Karpas-422 (cell line): ENCODE measurements around the gene PIGZ. TPM values are rescaled to one million over a fixed set of nuclear protein-coding genes. Genes with fewer than 3 reads are reported as not detected.

Source experiments
- DNase-seq: peaks from one replicate; pipeline ENCODE4 v3.0.0-alpha.2; 2015
- H2AFZ ChIP-seq: fragments of 200-600 bp; sonication (generic); 2 replicates; pipeline ENCODE4 v1.6.1; 2014; ENCODE audit warnings: antibody characterized with exemption, low read length, mixed read lengths
- H3K27ac ChIP-seq: fragments of 200-600 bp; sonication (generic); 2 replicates; pipeline ENCODE4 v1.5.1; 2014; ENCODE audit warnings: mild to moderate bottlenecking, low read length, moderate library complexity
- H3K27me3 ChIP-seq: fragments of 200-600 bp; sonication (generic); 2 replicates; pipeline ENCODE4 v1.6.1; 2014; ENCODE audit warnings: low read length, mixed read lengths
- H3K36me3 ChIP-seq: fragments of 200-600 bp; sonication (generic); 2 replicates; pipeline ENCODE4 v1.6.1; 2014; ENCODE audit warnings: low read length, mixed read lengths; ENCODE audit not compliant: insufficient read depth
- H3K4me1 ChIP-seq: fragments of 200-600 bp; sonication (generic); 2 replicates; pipeline ENCODE4 v1.6.1; 2014; ENCODE audit warnings: mild to moderate bottlenecking, low read length, mixed read lengths
- H3K4me2 ChIP-seq: fragments of 200-600 bp; sonication (generic); 2 replicates; pipeline ENCODE4 v1.6.1; 2014; ENCODE audit warnings: low read length, low read depth, mild to moderate bottlenecking; ENCODE audit not compliant: poor library complexity, severe bottlenecking
- H3K4me3 ChIP-seq: fragments of 200-600 bp; sonication (generic); 2 replicates; pipeline ENCODE4 v1.5.1; 2014; ENCODE audit warnings: mild to moderate bottlenecking, antibody characterized with exemption, low read length, mixed read lengths
- H3K79me2 ChIP-seq: fragments of 200-600 bp; sonication (generic); 2 replicates; pipeline ENCODE4 v1.6.1; 2014; ENCODE audit warnings: mild to moderate bottlenecking, low read length, mixed read lengths
- H3K9ac ChIP-seq: fragments of 200-600 bp; sonication (generic); 2 replicates; pipeline ENCODE4 v1.6.0; 2014; ENCODE audit warnings: low read length
- H3K9me2 ChIP-seq: fragments of 200-600 bp; sonication (generic), shearing (Covaris generic); replicated peaks from 2 replicates; pipeline ENCODE4 v1.6.0; 2014; ENCODE audit warnings: mild to moderate bottlenecking, low read length, moderate library complexity; ENCODE audit not compliant: insufficient read depth
- H3K9me3 ChIP-seq: fragments of 300-700, 200-600 bp; sonication (generic); 2 replicates; pipeline ENCODE4 v1.6.1; 2014; ENCODE audit warnings: low read length, mixed read lengths
- H4K20me1 ChIP-seq: fragments of 200-600 bp; sonication (generic); 2 replicates; pipeline ENCODE4 v1.6.1; 2014; ENCODE audit warnings: mild to moderate bottlenecking, antibody characterized with exemption, low read length, low read depth; ENCODE audit not compliant: insufficient read depth
- total RNA-seq: library from RNA; depleted of rRNA; stranded (reverse); fragments of >200 nt; shearing (Covaris generic); gene quantifications from 2 replicates; pipeline ENCODE4 v1.2.3, GENCODE V29; 2014; ENCODE audit warnings: low replicate concordance

Gene PIGZ
- total RNA-seq, 1 experiment from 2014 or later = 0.37 TPM

DNA sequence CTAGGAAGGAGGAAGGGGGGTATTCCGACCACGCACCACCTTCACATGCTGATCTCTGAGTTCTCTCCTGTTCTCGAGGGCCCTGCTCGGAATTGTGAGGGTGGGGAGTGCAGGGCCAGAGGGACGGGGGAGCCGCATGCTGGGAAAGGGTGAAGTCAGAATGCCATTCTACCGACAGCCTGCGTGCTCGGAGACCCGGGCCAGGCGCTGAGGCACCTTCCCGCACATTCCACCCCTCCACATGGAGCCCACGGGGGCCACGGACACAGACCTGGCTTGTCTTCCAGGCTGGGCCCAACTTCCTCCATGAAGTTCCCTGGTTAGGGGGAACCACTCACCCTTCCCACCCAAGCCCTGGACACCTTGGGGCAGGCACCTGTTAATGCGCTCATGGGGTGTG, 28.7 kb upstream of the PIGZ start:
- H3K4me3 ChIP-seq = no peak overlapping the region
- H3K4me2 ChIP-seq = no peak overlapping the region
- H3K36me3 ChIP-seq = no peaks in the 10 kb centered on the region
- no peaks in the 10 kb centered on the region for H3K9me2 ChIP-seq
- H3K9me3 ChIP-seq = no peaks in the 10 kb centered on the region
- H3K27me3 ChIP-seq = no peaks in the 10 kb centered on the region
- no peak overlapping the region for H3K9ac ChIP-seq
- H4K20me1 ChIP-seq = no peaks in the 10 kb centered on the region
- no peak overlapping the region for H3K27ac ChIP-seq
- DNase-seq = no peak
- no peak overlapping the region for H2AFZ ChIP-seq
- H3K4me1 ChIP-seq = peaks cover 8% of the 10 kb centered on the region
- no peaks in the 10 kb centered on the region for H3K79me2 ChIP-seq

DNA sequence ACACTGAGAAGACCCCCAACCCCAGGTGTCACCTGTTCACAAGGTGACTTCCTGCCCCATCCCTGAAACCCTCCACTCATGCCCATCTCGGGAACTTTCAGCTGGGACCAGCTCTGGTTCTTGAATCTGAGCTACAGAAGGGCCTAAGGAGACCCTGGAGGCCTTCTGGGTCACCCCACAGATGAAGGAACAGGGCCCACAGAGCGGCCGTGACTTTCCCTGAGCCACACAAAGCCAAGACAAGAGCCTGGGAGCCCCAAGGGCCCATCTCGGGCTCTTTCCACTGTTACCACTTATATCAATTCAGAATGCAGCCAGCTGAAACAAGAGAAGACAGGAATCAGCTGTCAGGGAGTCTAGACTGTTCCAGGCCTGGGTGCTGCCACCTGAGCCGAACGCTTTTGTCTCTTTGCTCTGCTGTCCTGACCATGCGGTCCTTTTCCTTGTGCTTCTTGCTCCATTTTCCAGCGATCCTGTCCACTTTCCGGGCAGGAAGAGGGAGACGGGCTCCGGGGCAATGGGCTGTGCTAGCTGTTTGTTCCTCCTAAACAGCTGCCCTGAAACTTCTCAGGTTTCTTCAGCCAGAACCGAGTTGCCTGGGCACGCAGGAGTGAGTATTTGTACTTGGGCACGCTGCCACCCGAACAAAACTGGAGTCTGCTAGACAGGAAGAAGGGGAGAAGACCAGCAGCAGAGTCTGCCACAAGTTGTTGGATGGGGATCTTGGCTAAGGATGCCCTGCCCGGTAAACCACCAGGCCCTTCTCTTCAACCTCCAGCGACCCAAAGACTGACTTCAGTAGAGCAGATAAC, 28.0 kb upstream of the PIGZ start:
- Histone ChIP-seq H3K79me2 (no peaks in the 10 kb centered on the region), H2AFZ (no peak overlapping the region), H3K4me2 (no peak overlapping the region), H3K27ac (no peak overlapping the region), H4K20me1 (no peaks in the 10 kb centered on the region), H3K4me3 (no peak overlapping the region), H3K27me3 (no peaks in the 10 kb centered on the region), H3K9me3 (no peaks in the 10 kb centered on the region), H3K9ac (no peak overlapping the region), H3K36me3 (no peaks in the 10 kb centered on the region), H3K4me1 (peaks cover 1% of the 10 kb centered on the region), H3K9me2 (no peaks in the 10 kb centered on the region)
- DNase-seq = no peak

DNA sequence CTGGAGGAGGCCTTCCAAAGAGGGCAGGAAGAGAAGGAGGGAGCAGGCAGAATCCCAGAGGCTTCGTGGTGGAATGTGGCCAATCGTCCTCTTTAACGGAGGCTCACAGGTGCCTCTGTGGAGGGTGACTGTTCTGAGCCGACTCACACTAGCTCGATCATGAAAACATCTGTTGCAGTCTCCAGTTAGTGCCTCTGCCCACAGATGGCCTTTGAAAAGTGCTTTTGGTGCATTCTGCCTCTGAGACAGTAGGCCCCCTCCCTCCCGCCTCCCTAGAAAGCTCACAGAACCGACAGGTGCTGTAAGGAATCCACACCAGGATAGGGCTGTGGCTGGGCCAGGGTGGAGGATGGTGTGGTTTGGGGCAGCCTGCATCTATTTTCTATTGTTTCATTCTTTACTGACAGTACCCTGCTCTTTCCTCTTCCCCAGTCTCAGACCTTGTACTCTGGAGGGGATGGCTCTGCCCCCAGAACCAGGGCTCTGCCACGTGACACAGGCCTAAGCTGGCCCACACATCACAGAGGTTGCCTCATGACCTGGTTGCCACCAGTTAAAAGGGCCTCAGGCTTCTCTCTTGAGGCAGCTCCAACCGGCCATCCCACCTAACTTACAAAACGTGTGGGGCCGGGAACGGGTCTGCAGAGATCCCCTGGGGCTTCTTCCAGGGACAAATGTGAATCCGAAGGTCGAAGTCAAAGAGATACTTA, 27.2 kb upstream of the PIGZ start:
- Histone ChIP-seq H3K27me3 (no peaks in the 10 kb centered on the region), H3K9me2 (no peaks in the 10 kb centered on the region), H3K27ac (no peak overlapping the region), H2AFZ (no peak overlapping the region), H3K4me2 (no peak overlapping the region), H3K4me3 (no peak overlapping the region), H3K9ac (no peak overlapping the region), H3K36me3 (no peaks in the 10 kb centered on the region), H3K9me3 (no peaks in the 10 kb centered on the region), H3K79me2 (no peaks in the 10 kb centered on the region), H3K4me1 (no peaks in the 10 kb centered on the region), H4K20me1 (no peaks in the 10 kb centered on the region)
- no peak for DNase-seq

DNA sequence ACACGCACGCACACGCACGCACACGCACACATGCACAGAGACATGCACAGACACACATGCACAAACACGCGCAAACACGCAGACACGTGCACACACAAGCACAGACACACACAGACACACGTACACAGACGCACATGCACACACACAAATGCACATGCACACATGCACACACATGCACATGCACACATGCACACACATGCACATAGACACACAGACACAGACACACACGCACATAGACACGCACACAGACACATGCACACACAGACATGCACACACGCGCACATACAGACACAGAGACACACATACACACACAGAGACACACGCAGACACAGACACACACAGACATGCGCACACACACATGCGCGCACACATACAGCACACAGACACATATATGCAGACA, 26.4 kb upstream of the PIGZ start:
- H3K9me3 ChIP-seq = no peaks in the 10 kb centered on the region
- no peaks in the 10 kb centered on the region for H3K27me3 ChIP-seq
- H3K36me3 ChIP-seq = no peaks in the 10 kb centered on the region
- no peak overlapping the region for H2AFZ ChIP-seq
- H3K4me3 ChIP-seq = no peak overlapping the region
- no peaks in the 10 kb centered on the region for H4K20me1 ChIP-seq
- H3K4me2 ChIP-seq = no peak overlapping the region
- H3K9ac ChIP-seq = no peak overlapping the region
- no peaks in the 10 kb centered on the region for H3K9me2 ChIP-seq
- H3K79me2 ChIP-seq = no peaks in the 10 kb centered on the region
- no peak overlapping the region for H3K27ac ChIP-seq
- DNase-seq = no peak
- no peaks in the 10 kb centered on the region for H3K4me1 ChIP-seq

DNA sequence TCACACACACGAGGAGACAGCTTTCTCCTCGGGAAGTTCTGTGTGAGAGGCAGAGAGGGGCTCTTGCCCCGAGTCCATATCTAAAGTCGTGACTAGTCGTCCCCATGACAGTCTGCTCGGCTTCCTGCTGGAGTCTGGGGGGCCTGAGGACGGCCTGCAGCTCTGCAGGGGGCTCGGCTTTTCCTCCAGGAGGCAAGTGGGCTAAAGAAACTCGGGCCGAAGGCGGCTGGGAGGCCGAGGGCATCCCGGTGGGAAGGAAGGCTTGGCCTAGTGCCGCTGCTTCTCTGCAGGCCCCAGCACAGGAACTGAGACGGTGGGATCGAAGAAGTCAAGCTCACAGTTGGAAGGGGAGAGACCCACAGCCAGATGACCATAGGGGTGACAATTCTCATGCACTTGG, 25.4 kb upstream of the PIGZ start:
- Histone ChIP-seq H3K9ac (no peak overlapping the region), H3K79me2 (no peaks in the 10 kb centered on the region), H3K27me3 (no peaks in the 10 kb centered on the region), H3K27ac (no peak overlapping the region), H3K4me3 (no peak overlapping the region), H4K20me1 (no peaks in the 10 kb centered on the region), H3K9me3 (no peaks in the 10 kb centered on the region), H3K9me2 (no peaks in the 10 kb centered on the region), H3K36me3 (no peaks in the 10 kb centered on the region), H2AFZ (no peak overlapping the region), H3K4me2 (no peak overlapping the region), H3K4me1 (no peaks in the 10 kb centered on the region)
- no peak for DNase-seq

DNA sequence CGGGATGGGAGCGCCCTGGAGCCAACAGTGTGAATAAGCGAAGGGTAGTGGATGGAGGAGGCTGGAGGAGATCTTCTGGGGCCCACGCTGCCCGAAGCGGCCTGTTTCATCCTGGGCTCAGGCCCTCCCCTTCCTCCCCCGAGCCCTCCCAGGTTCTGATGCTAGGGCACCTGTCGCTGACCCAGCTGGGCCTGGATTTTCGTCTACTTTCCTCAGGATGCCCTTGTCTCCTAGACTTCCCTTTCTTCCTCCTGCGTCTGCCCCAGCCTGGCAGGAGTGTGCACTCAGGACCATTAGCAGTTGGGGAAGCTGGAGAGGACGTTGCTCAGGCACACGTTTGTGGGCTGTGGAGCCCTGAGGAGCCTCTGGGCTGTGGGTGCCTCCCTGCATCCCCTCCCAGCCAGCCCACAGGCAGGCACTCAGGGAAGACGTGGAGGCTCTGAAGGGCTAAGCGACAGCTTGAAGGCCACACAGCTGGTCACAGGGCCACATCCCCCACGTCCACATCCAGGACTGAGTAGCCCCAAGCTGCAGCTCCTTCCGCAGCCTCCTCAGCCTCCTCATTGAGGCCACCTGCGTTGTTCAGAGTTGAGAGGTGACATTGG, 23.9 kb upstream of the PIGZ start:
- Histone ChIP-seq H2AFZ (no peak overlapping the region), H3K4me3 (no peak overlapping the region), H3K27me3 (no peaks in the 10 kb centered on the region), H3K36me3 (no peaks in the 10 kb centered on the region), H3K79me2 (no peaks in the 10 kb centered on the region), H3K9ac (no peak overlapping the region), H3K9me2 (no peaks in the 10 kb centered on the region), H3K9me3 (no peaks in the 10 kb centered on the region), H3K4me2 (no peak overlapping the region), H3K27ac (no peak overlapping the region), H3K4me1 (no peaks in the 10 kb centered on the region), H4K20me1 (no peaks in the 10 kb centered on the region)
- DNase-seq = no peak

DNA sequence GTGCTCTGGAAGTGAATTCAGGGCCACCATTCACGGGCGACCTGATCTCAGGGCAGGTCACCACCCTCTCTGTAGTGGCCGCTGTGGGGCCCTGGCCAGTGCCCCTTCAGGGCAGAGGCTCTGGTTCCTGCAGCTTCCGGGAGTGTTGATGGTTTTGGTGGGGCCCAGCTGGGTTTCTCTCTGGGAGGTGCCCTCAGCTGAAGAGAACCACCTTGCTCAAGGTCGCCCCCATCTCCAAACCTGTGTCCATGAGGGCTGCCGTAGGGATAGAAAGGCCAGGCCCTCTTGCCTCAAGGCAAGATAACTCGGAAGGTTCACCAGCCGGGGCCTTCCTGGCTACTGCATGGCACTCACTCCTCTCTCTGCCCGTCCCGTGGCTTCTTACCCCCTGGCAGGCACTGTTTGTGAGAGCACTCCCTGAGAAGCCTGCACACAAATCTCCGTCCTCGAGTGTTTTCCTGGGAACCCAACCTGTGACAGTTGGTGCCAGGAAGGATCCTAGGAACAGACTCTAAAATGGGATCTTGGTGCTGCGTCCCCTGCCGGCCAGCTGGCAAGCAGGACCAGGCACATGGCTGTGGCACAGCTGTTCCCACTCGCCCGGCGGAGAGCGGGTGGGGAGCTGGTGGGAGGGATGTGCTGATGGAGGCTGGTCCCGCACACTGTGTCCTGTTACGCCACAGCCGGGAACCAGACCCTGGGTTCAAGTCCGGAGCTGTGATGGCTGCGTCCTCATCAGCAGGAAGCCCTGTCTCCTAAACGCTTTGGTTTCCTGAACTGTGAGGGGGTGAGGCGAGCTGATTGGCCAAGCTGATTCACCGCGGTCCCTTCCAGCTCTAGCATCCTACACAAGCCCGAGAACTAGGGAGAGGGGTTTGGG, 23.2 kb upstream of the PIGZ start:
- H3K27ac ChIP-seq = no peak overlapping the region
- H3K9ac ChIP-seq = no peak overlapping the region
- H2AFZ ChIP-seq = no peak overlapping the region
- H3K4me2 ChIP-seq = no peak overlapping the region
- H3K4me1 ChIP-seq = no peaks in the 10 kb centered on the region
- H3K4me3 ChIP-seq = no peak overlapping the region
- no peaks in the 10 kb centered on the region for H3K9me3 ChIP-seq
- no peak for DNase-seq
- no peaks in the 10 kb centered on the region for H3K79me2 ChIP-seq
- no peaks in the 10 kb centered on the region for H3K27me3 ChIP-seq
- no peaks in the 10 kb centered on the region for H4K20me1 ChIP-seq
- no peaks in the 10 kb centered on the region for H3K36me3 ChIP-seq
- H3K9me2 ChIP-seq = no peaks in the 10 kb centered on the region

DNA sequence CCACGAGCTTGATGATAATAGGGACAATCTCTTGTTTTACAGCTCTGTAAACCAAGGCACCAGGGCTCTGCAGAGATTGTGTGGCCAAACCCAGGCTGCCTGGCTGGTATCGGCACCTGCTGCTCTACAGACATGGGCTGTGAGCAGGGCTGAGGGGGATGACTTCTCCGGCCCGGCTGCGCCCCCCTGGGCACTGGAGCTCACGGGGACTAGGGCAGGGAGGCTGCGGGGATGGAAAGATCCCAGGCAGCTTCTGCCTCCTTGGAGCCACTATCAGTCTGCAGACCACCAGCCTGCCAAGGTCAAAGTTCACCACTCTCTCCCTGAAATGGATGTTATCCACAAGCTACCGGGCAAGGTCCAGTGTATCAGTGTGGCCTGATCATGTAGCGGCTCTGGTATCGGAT, 22.0 kb upstream of the PIGZ start:
- H3K4me2 ChIP-seq = no peak overlapping the region
- H3K9me3 ChIP-seq = no peaks in the 10 kb centered on the region

More for the DNA sequence above, 22.0 kb upstream of the PIGZ start:
- Histone ChIP-seq H3K4me3 (no peak overlapping the region), H3K79me2 (no peaks in the 10 kb centered on the region), H4K20me1 (no peaks in the 10 kb centered on the region), H3K27me3 (no peaks in the 10 kb centered on the region), H3K9ac (no peak overlapping the region), H3K4me1 (peaks cover 5% of the 10 kb centered on the region; the same call in 1 of the 2 replicates), H2AFZ (no peak overlapping the region), H3K36me3 (no peaks in the 10 kb centered on the region), H3K9me2 (no peaks in the 10 kb centered on the region), H3K27ac (no peak overlapping the region)
- no peak for DNase-seq
